ENCODE results near the gene CD101. TPM values are rescaled to one million over a fixed set of nuclear protein-coding genes. Genes with fewer than 3 reads are reported as not detected.

Gene CD101
- total and polyA plus RNA-seq, 2 of the 8 experiments (the other 6 are each of a cell fraction or from before 2014, with no cell fraction given) = 1.1 to 1.2 TPM

DNA sequence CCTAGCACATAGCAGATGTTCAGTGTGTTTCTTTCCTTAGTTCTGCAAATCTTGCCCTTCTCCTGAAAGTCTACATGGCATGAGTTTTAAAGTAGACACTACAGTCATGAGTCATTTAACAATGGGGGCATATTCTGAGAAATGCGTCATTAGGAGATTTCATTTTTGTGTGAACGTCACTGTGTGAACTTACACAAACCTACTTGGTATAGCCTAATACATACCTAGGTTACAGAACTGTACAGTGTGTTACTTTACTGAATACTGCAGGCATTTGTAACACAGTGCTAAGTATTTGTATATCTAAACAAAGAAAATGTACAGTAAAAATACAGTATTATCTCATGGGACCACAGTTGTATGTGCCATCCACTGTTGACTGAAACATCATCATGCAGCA lies 68.6 kb downstream of the CD101 start (continued):
- TF ChIP-seq, protein P1, sequence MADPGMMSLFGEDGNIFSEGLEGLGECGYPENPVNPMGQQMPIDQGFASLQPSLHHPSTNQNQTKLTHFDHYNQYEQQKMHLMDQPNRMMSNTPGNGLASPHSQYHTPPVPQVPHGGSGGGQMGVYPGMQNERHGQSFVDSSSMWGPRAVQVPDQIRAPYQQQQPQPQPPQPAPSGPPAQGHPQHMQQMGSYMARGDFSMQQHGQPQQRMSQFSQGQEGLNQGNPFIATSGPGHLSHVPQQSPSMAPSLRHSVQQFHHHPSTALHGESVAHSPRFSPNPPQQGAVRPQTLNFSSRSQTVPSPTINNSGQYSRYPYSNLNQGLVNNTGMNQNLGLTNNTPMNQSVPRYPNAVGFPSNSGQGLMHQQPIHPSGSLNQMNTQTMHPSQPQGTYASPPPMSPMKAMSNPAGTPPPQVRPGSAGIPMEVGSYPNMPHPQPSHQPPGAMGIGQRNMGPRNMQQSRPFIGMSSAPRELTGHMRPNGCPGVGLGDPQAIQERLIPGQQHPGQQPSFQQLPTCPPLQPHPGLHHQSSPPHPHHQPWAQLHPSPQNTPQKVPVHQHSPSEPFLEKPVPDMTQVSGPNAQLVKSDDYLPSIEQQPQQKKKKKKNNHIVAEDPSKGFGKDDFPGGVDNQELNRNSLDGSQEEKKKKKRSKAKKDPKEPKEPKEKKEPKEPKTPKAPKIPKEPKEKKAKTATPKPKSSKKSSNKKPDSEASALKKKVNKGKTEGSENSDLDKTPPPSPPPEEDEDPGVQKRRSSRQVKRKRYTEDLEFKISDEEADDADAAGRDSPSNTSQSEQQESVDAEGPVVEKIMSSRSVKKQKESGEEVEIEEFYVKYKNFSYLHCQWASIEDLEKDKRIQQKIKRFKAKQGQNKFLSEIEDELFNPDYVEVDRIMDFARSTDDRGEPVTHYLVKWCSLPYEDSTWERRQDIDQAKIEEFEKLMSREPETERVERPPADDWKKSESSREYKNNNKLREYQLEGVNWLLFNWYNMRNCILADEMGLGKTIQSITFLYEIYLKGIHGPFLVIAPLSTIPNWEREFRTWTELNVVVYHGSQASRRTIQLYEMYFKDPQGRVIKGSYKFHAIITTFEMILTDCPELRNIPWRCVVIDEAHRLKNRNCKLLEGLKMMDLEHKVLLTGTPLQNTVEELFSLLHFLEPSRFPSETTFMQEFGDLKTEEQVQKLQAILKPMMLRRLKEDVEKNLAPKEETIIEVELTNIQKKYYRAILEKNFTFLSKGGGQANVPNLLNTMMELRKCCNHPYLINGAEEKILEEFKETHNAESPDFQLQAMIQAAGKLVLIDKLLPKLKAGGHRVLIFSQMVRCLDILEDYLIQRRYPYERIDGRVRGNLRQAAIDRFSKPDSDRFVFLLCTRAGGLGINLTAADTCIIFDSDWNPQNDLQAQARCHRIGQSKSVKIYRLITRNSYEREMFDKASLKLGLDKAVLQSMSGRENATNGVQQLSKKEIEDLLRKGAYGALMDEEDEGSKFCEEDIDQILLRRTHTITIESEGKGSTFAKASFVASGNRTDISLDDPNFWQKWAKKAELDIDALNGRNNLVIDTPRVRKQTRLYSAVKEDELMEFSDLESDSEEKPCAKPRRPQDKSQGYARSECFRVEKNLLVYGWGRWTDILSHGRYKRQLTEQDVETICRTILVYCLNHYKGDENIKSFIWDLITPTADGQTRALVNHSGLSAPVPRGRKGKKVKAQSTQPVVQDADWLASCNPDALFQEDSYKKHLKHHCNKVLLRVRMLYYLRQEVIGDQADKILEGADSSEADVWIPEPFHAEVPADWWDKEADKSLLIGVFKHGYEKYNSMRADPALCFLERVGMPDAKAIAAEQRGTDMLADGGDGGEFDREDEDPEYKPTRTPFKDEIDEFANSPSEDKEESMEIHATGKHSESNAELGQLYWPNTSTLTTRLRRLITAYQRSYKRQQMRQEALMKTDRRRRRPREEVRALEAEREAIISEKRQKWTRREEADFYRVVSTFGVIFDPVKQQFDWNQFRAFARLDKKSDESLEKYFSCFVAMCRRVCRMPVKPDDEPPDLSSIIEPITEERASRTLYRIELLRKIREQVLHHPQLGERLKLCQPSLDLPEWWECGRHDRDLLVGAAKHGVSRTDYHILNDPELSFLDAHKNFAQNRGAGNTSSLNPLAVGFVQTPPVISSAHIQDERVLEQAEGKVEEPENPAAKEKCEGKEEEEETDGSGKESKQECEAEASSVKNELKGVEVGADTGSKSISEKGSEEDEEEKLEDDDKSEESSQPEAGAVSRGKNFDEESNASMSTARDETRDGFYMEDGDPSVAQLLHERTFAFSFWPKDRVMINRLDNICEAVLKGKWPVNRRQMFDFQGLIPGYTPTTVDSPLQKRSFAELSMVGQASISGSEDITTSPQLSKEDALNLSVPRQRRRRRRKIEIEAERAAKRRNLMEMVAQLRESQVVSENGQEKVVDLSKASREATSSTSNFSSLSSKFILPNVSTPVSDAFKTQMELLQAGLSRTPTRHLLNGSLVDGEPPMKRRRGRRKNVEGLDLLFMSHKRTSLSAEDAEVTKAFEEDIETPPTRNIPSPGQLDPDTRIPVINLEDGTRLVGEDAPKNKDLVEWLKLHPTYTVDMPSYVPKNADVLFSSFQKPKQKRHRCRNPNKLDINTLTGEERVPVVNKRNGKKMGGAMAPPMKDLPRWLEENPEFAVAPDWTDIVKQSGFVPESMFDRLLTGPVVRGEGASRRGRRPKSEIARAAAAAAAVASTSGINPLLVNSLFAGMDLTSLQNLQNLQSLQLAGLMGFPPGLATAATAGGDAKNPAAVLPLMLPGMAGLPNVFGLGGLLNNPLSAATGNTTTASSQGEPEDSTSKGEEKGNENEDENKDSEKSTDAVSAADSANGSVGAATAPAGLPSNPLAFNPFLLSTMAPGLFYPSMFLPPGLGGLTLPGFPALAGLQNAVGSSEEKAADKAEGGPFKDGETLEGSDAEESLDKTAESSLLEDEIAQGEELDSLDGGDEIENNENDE (IDR thresholded peaks at IDR 0.05; ENCODE audit: insufficient replicate concordance, low read length) = no peak
- TF ChIP-seq TEAD4 (IDR thresholded peaks at IDR 0.05; ENCODE audit: low read depth, low read length) = no peak
- TF ChIP-seq TAF7 (optimal IDR thresholded peaks at IDR 0.05; ENCODE audit: borderline replicate concordance, low read depth, low read length) = no peak
